HL-60 (cell line): ENCODE data around the gene TBC1D16.

Experiments used
- GABPA ChIP-seq: IDR thresholded peaks from 2 replicates; pipeline ENCODE4 v1.6.1; 2012; ENCODE audit warnings: low read depth
- POLR2AphosphoS5 ChIP-seq: IDR thresholded peaks from 2 replicates; pipeline ENCODE4 v1.6.1; 2012; ENCODE audit warnings: low read depth
- SPI1 ChIP-seq: IDR thresholded peaks from 2 replicates; pipeline ENCODE4 v1.6.1; 2012; ENCODE audit warnings: low read depth, mild to moderate bottlenecking, borderline replicate concordance
- TF ChIP-seq, protein P1 (sequence below): IDR thresholded peaks from one replicate; pipeline ENCODE4 v1.5.1; 2011; ENCODE audit warnings: low read length, control low read depth, inconsistent platforms; ENCODE audit not compliant: insufficient read depth
- TF ChIP-seq, protein P2 (sequence below): IDR thresholded peaks from 2 replicates; pipeline ENCODE4 v1.6.1; 2012; ENCODE audit warnings: low read depth; ENCODE audit not compliant: insufficient replicate concordance

DNA sequence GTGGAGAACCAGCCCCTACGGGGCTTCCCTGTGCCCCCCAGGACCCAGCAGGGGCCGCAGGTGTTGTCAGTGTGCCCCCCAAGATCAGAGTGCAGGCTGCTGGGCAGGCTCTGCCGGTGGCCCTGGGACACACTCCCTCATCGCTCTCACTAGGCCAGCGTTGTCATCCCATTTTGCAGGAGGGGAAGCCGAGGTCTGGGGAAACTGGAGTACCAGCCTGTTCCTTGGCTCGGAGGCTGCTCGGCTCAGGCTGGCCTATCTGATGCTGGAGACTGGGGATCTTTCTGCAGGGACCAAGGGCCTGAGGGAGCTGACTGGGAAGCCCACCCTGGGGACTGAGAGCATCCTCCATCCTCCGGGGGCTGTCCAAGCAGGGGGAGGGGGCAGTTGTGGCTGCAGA lies 122.2 kb downstream of the TBC1D16 start:
- TF ChIP-seq POLR2AphosphoS5 = no peak
- TF ChIP-seq, protein P1, sequence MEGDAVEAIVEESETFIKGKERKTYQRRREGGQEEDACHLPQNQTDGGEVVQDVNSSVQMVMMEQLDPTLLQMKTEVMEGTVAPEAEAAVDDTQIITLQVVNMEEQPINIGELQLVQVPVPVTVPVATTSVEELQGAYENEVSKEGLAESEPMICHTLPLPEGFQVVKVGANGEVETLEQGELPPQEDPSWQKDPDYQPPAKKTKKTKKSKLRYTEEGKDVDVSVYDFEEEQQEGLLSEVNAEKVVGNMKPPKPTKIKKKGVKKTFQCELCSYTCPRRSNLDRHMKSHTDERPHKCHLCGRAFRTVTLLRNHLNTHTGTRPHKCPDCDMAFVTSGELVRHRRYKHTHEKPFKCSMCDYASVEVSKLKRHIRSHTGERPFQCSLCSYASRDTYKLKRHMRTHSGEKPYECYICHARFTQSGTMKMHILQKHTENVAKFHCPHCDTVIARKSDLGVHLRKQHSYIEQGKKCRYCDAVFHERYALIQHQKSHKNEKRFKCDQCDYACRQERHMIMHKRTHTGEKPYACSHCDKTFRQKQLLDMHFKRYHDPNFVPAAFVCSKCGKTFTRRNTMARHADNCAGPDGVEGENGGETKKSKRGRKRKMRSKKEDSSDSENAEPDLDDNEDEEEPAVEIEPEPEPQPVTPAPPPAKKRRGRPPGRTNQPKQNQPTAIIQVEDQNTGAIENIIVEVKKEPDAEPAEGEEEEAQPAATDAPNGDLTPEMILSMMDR = no peak
- no peak for TF ChIP-seq SPI1
- TF ChIP-seq, protein P2, sequence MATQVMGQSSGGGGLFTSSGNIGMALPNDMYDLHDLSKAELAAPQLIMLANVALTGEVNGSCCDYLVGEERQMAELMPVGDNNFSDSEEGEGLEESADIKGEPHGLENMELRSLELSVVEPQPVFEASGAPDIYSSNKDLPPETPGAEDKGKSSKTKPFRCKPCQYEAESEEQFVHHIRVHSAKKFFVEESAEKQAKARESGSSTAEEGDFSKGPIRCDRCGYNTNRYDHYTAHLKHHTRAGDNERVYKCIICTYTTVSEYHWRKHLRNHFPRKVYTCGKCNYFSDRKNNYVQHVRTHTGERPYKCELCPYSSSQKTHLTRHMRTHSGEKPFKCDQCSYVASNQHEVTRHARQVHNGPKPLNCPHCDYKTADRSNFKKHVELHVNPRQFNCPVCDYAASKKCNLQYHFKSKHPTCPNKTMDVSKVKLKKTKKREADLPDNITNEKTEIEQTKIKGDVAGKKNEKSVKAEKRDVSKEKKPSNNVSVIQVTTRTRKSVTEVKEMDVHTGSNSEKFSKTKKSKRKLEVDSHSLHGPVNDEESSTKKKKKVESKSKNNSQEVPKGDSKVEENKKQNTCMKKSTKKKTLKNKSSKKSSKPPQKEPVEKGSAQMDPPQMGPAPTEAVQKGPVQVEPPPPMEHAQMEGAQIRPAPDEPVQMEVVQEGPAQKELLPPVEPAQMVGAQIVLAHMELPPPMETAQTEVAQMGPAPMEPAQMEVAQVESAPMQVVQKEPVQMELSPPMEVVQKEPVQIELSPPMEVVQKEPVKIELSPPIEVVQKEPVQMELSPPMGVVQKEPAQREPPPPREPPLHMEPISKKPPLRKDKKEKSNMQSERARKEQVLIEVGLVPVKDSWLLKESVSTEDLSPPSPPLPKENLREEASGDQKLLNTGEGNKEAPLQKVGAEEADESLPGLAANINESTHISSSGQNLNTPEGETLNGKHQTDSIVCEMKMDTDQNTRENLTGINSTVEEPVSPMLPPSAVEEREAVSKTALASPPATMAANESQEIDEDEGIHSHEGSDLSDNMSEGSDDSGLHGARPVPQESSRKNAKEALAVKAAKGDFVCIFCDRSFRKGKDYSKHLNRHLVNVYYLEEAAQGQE = no peak
- no peak for TF ChIP-seq GABPA
